H54 (cell line): Measurements from ENCODE around the gene NQO2.
"Not testable (repeated sequence)": the region's sequence is repeated elsewhere in the genome, so short reads cannot be mapped to it uniquely, and the experiment has no call there.

Experiments used
- DNase-seq: peaks from one replicate; pipeline ENCODE4 v3.0.0; 2011; ENCODE audit warnings: low spot score, mixed read lengths; ENCODE audit not compliant: insufficient read length
- FAIRE-seq: peaks from 3 replicates; lab custom pipeline; 2011; peaks lifted over from hg19 to GRCh38; lab: Jason Lieb, UNC
- POLR2A ChIP-seq: IDR thresholded peaks from 2 replicates; pipeline ENCODE4 v1.6.1; 2011; ENCODE audit warnings: low read depth, mild to moderate bottlenecking, low read length

Gene NQO2

DNA sequence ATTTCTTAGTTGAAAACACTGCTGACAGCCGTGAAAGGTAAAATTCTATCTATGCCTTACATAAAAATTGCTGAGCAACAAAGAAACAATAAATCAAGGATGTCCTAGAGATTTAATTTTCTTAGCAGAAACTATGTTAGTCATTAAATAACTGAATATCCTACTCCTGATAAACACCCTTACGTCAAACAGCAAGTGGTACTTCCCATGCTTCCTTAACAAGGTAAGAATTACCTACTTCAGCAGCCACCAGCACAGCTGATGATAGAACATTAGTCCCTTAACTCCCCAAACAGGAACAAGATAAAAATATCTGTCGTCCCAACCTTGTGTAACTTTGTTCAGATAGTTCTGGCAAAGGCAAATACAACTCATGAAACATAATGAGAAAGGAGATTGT is 37.1 kb upstream of the NQO2 start:
- no peak for TF ChIP-seq POLR2A
- FAIRE-seq (no peak), DNase-seq (no peak)

DNA sequence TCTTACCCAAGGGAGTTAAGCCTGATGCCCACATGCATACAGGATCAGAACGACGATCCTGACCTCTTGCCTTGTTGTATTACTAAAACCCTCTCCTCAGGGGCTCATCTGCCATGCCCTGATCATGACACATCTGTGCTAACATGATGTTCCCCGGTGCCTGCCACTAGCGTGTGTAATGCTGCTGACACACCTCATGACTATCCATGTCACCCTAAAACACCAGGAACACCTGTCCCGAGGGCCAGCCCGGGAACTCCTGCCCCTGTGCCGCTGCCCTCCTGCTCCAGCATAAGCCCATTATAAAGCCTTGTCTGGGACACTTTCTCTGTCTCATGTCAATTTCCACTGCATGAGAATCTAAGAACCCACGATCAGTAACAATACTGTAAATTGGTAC is 35.9 kb upstream of the NQO2 start:
- TF ChIP-seq POLR2A: no peak
- no peak for FAIRE-seq
- DNase-seq: no peak

DNA sequence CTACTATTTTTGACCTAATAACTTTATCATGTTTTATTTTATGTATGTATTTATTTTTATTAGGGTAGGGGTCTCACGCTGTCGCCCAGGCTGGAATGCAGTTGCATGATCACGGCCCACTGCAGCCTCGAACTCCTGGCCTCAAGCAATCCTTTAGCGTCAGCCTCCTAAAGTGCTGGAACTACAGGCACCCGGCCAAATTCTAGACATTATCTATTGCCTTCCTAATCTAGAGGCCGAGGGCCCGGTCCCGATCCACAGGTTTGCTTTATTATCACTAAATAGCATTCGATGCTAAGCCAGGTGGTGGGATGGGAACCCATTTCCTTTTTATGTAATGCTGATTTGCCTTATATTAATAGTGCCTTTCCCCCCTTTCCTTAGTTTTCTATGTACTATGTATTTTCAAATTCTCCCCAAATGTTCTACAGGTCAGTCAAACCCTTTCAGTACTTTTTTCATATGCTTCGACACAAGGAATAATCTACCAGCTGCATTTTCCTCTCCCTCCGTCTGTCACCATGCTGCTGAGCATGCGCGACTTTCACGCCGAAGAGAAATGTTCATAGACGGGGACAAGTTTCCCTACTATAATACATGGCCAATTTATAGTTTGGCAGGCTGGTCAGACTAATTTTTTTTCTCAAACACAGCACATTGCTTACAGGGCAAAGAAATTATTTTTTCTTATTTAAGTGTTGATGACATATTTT is 34.7 kb upstream of the NQO2 start:
- no peak for TF ChIP-seq POLR2A
- FAIRE-seq: no peak

DNA sequence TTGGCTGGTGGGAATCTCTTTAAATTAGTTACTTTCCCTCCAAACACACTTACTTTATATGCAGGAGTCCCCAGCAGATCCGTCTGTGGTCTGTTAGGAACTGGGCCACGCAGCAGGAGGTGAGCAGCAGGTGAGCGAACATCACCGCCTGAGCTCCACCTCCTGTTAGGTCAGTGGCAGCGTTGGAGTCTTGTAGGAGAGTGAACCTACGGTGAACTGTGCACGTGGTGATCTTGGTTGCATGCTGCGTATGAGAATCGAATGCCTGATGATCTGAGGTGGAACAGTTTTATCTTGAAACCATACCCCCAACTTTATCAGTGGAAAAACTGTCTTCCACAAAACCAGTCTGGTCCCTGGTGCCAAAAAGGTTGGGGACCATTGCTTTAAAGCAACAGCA is 33.3 kb upstream of the NQO2 start:
- FAIRE-seq: no peak
- no peak for TF ChIP-seq POLR2A
- DNase-seq: no peak

More for the DNA sequence above, 34.7 kb upstream of the NQO2 start:
- no peak for DNase-seq

DNA sequence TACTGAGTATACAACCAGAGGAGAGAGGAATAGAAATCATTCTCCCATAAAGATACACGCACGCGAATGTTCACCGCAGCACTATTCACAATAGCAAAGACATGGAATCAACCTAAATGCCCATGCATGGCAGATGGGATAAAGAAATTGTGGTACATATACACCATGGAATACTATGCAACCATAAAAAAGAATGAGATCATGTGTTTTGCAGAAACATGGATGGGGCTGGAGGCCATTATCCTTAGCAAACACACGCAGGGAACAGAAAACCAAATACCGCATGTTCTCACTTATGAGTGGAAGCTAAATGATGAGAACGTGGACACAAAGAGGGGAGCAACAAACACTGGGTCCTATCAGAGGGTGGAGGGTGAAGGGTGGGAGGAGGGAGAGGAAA is 31.8 kb upstream of the NQO2 start:
- FAIRE-seq (no peak), DNase-seq (no peak)
- TF ChIP-seq POLR2A: no peak

DNA sequence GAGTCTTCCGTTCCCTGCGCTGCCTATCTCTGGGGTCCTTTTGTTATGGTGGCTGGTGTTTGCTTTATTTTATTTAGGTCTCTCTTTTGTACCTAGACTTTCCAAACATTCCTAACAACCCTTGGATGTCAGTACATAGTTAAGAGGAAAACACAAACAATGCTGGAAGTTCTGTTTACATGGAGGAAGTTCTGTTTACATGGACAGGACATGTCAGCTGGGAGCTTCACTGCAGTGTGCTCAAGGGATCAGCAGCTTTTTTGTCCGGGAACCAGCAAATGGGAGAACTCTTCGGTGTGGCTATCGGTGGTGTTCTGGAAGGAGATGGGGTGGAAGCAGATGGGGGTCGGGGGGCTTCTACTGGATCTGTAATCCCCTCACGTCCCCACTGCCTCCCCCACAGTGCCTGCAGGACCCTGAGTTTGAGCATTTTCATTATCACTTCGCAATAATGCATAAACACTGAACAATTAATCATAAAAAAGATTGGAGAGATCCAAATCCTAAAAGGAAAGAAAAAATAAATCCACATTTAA is 31.0 kb upstream of the NQO2 start:
- no peak for DNase-seq
- TF ChIP-seq POLR2A: no peak
- no peak for FAIRE-seq

DNA sequence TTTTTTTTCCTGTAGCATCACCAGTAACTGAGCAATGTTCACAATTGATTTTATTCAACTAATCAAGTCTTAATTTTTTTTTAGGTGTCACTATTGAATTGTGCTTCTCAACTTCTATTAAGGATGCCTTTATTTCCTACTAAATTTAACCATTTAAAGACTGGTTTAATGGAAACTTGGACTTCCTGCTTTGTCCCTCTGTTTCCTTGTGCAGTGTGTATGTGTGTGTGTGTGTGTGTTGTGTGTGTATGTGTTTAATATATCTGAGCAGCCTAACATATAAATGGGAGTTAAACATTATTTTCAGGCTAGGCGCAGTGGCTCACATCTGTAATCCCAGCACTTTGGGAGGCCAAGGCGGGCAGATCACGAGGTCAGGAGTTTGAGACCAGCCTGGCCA is 30.1 kb upstream of the NQO2 start:
- DNase-seq (no peak), FAIRE-seq (no peak)
- TF ChIP-seq POLR2A: no peak

DNA sequence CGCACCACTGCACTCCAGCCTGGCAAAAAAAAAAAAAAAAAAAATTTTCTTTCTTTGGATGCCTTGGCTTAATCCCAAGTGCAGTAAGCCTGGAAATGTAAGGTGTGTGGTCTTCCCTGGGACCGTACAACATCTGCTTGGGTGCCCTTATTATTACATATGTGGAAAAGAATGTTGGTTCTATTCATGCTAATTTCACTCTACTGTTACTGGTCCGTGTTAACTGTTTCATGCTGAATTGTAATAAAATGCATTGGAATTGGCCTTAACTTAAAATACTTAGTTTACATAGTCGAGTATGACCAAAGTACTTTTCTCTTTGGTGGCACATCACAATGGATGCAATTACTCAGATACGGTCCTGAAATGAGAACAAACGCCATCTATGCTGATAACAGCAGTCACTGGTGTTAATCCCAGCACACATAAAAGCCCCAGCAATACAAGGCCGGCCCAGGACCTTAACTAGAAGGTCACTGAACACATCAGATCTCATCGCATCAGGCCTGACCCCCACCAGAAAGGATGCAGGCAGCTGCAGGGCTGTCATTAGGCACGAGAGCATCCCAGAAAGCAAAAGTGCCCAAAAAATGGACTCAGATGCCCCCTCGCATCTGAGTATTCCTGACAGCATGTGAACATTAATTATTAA is 29.5 kb upstream of the NQO2 start:
- no peak for TF ChIP-seq POLR2A
- FAIRE-seq (no peak), DNase-seq (no peak)

DNA sequence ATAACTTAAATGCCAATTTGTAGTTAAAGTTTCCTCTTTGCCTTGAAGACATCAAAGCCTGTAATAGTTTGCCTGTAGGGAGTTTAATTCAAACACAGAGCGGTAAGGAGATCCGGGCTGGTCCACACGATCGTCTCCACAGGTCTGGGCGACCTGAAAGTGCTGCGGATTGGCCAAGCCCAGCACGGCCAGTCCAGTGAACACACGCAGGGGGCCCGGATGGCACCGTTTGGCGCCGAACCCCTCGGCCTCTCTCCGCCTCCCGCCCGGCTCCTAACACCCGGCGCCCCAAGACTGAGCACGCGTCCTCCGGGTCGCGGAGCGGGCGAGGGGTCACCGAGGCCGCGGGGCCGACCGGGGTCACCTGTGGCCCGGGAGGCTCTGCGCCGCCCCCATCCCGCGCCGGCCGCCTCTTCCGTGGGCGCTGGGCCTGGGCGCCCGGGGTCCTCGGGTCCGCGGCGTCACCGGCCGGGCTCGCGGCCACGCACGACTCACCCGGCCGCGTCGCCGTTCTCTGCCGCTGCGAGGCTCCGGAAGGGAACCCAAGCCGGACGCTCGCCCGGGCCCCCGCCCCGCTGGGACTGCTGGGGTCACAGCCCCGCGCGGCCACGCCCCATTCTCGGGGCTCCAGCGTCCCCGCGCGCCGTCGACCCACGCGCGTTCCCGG is 28.8 kb upstream of the NQO2 start:
- no peak for FAIRE-seq
- peak; percentile 45; the same call in 1 of the 2 replicates for TF ChIP-seq POLR2A
- DNase-seq: peak; percentile 56

DNA sequence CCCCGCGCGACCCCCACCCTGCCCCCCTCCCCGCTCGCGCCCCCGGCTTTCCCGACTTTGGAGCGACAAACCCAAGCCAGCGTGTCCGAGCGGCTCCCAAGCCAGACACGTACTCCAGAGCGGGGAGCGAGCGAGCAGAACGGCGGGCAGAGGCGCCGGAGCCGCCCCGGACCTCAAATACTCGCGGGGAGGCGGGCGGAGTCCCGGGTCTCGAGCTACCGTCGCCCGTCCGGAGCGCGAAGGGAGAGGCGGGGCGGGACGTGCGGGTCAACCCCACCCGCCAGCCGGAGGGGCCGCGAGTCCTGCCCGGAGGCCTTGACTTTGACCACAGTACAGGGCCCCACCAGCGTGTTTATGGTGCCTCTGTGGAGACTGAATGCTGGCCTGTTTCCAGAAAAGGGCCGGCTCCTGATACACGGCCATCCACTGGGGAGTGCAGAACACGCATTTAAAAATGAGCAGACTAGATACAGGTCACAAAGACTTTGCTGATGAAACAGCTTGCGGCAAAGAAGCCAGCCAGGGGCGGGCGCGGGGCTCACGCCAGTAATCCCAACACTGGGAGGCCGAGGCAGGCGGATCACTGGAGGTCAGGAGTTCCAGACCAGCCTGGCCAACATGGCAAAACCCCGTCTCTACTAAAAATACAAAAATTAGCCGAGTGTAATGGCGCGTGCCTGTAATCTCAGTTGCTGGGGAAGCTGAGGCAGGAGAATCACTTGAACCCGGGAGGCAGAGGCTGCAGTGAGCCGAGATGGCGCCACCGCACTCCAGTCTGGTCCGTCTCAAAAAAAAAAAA is 28.1 kb upstream of the NQO2 start, which contains the start of gene SERPINB6:
TSS of gene SERPINB6 (minus strand) at position 148 of the 799 bp plus-strand sequence. CDS start 12,235 bp downstream, outside the sequence.
- FAIRE-seq: no peak
- peak; percentile 38; the same call in 1 of the 2 replicates for TF ChIP-seq POLR2A
- DNase-seq: peak; percentile 41

DNA sequence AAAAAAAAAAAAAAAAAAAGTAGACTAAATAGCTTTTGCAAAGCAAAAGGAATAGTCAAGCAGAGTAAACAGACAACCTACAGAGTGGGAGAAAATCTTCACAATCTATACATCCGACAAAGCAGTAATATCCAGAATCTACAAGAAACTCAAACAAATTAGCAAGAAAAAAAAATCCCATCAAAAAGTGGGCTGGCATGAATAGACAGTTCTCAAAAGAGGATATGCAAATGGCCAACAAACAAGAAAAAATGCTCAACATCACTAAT is 27.5 kb upstream of the NQO2 start:
- not testable (repeated sequence) for FAIRE-seq, DNase-seq

DNA sequence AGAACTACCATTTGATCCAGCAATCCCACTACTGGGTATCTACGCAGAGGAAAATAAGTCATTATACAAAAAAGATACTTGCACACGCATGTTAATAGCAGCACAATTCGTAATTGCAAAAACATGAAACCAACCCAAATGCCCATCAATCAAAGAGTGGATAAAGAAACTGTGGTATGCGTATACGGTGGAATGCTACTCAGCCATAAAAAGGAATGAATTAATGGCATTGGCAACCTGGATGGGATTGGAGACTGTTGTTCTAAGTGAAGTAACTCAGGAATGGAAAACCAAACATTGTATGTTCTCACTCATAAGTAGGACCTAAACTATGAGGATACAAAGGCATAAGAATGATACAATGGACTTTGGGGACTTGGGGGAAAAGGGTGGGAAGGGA is 27.0 kb upstream of the NQO2 start:
- not testable (repeated sequence) for FAIRE-seq, DNase-seq

DNA sequence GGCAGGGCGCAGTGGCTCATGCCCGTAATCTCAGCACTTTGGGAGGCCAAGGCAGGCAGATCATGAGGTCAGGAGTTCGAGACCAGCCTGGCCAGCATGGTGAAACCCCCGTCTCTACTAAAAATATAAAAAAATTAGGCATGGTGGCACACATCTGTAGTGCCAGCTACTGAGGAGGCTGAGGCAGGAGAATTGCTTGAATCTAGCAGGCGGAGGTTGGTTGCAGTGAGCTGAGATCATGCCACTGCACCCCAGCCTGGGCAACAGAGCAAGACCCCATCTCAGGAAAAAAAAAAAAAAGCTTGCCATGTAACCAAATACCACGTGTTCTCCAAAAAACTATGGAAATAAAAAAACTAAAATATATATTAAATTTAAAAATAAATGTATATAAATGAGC is 26.5 kb upstream of the NQO2 start:
- DNase-seq, FAIRE-seq: not testable (repeated sequence)

DNA sequence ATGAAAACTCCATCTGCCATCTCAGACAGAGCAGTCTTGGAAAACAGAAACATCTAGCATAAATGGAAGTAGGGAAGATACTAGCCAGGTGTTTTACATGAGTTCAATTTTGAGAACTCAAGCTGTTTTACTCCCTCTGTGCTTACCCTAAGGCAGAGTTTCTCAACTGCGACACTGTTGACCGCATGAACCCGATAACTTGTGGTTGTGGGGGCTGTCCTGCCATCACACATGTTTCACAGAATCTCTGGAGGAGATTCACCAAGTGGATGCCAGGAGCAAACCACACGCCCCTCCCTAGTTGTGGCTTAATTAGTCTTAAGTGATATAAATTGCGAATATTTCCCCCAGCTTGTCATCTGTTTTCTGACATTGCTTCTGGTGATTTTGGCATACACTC is 26.0 kb upstream of the NQO2 start:
- DNase-seq (no peak), FAIRE-seq (no peak)
- TF ChIP-seq POLR2A: no peak
